Forelimb muscle (tissue), 1 donor: ENCODE results near the gene MYOG. TPM values are rescaled to one million over a fixed set of nuclear protein-coding genes. Genes with fewer than 3 reads are reported as not detected.

ENCODE experiments used
- DNase-seq: peaks from one replicate; pipeline ENCODE4 v3.0.0-alpha.2; 2013; ENCODE audit warnings: low read depth
- polyA plus RNA-seq: library from polyadenylated mRNA; unstranded; fragments of 120-200 nt; gene quantifications from one replicate; pipeline ENCODE4 v1.2.1, GENCODE V29; 2013; ENCODE audit not compliant: insufficient read length

MYOG gene
- polyA plus RNA-seq, 1 donor = 442 TPM

GRCh38 chr1:203046984-203047630 lies 38.7 kb downstream of the MYOG start:
- DNase-seq = no peak

- no peak for DNase-seq
These were observed 39.8 kb downstream of the MYOG start for GRCh38 chr1:203045821-203046594.

- DNase-seq = no peak
These were observed 40.5 kb downstream of the MYOG start for GRCh38 chr1:203045336-203045735.

GRCh38 chr1:203044546-203045250 lies 41.1 kb downstream of the MYOG start:
- DNase-seq = no peak

GRCh38 chr1:203043830-203044545 lies 41.8 kb downstream of the MYOG start:
- DNase-seq = no peak

GRCh38 chr1:203041351-203041932 lies 44.4 kb downstream of the MYOG start:
- DNase-seq = no peak

GRCh38 chr1:203040513-203041275 lies 45.1 kb downstream of the MYOG start:
- DNase-seq = no peak

GRCh38 chr1:203039609-203040512 lies 46.0 kb downstream of the MYOG start:
- no peak for DNase-seq

GRCh38 chr1:203038891-203039608 lies 46.8 kb downstream of the MYOG start:
- DNase-seq = no peak

- no peak for DNase-seq
These were observed 47.5 kb downstream of the MYOG start for GRCh38 chr1:203038217-203038741.

- DNase-seq = no peak
These were observed 48.2 kb downstream of the MYOG start for GRCh38 chr1:203037509-203038190.

- DNase-seq = no peak
These were observed 49.3 kb downstream of the MYOG start for GRCh38 chr1:203036537-203036936.

- DNase-seq = no peak
These were observed 49.7 kb downstream of the MYOG start for GRCh38 chr1:203036135-203036534.

GRCh38 chr1:203035111-203036000 lies 50.5 kb downstream of the MYOG start:
- DNase-seq = no peak

GRCh38 chr1:203034422-203035110 lies 51.2 kb downstream of the MYOG start:
- DNase-seq = no peak

GRCh38 chr1:203033917-203034316 lies 51.9 kb downstream of the MYOG start:
- DNase-seq = no peak

GRCh38 chr1:203033287-203033686 lies 52.5 kb downstream of the MYOG start:
- DNase-seq = no peak
